Esophagus muscularis mucosa (tissue), 4 donors: Measurements from ENCODE around the gene GADD45G. TPM values are rescaled to one million over a fixed set of nuclear protein-coding genes. Genes with fewer than 3 reads are reported as not detected.

Source experiments
- DNase-seq: peaks from one replicate; pipeline ENCODE4 v3.0.0-alpha.2; 2017; ENCODE audit errors: extremely low spot score
- H3K27ac ChIP-seq, 4 donors: fragments of 200-600 bp; sonication (generic); replicated peaks in 1 of 4; 1 replicate in 3 of 4; 2 replicates in 1 of 4; pipeline ENCODE4 v1.5.1; 2016 to 2019; ENCODE audit warnings: mild to moderate bottlenecking in 1 of 4
- H3K27me3 ChIP-seq, 4 donors: fragments of 200-600 bp; sonication (generic); one replicate each; pipeline versions ENCODE4 v1.5.1 to v1.6.0; 2016 to 2019
- H3K36me3 ChIP-seq, 4 donors: fragments of 200-600 bp; sonication (generic); one replicate each; pipeline ENCODE4 v1.5.1; 2016 to 2019
- H3K4me1 ChIP-seq, 4 donors: fragments of 200-600 bp; sonication (generic); one replicate each; pipeline ENCODE4 v1.5.1; 2016 to 2019
- H3K4me3 ChIP-seq, 4 donors: fragments of 200-600 bp; sonication (generic); 1 replicate in 2 of 4; 2 replicates in 2 of 4; pipeline ENCODE4 v1.5.1; 2016 to 2019; ENCODE audit warnings: mild to moderate bottlenecking in 4 of 4, moderate library complexity in 1 of 4
- H3K9me3 ChIP-seq, 4 donors: fragments of 200-600 bp; sonication (generic); 1 replicate in 3 of 4; 2 replicates in 1 of 4; pipeline ENCODE4 v1.5.1; 2016 to 2019
- EP300 ChIP-seq: sonication (generic); formaldehyde crosslinking; IDR thresholded peaks from one replicate; pipeline ENCODE4 v1.6.1; 2017; ENCODE audit warnings: antibody characterized with exemption
- POLR2A ChIP-seq: fragments of 450-650 bp; IDR thresholded peaks from one replicate; pipeline ENCODE4 v1.6.1; 2017; ENCODE audit warnings: antibody characterized with exemption, moderate library complexity, mild to moderate bottlenecking, low read depth
- POLR2AphosphoS5 ChIP-seq, 2 donors: sonication (generic); formaldehyde crosslinking; IDR thresholded peaks; one replicate each; pipeline ENCODE4 v1.6.1; 2017; ENCODE audit warnings: antibody characterized with exemption in 2 of 2
- WGBS: methylation state at CpG from one replicate; pipeline ENCODE4 v1.1.5; 2018; 5-methylcytosine and 5-hydroxymethylcytosine counted together
- intact Hi-C: fragments of 100-400 bp; cut with DNase I; formaldehyde crosslinking; loops from one replicate; pipeline ENCODE4 v1.15.1; 2023
- total RNA-seq, 4 donors: library from RNA; depleted of rRNA; stranded (reverse); fragments of >200 nt; gene quantifications; one replicate each; pipeline versions ENCODE4 v1.1.0 to v1.2.1, GENCODE V29; 2016
- TF ChIP-seq, protein P1 (sequence below), 3 experiments: fragments of 200-600 bp in 2 of 3; fragments of 450-650 bp in 1 of 3; sonication (generic) in 2 of 3; IDR thresholded peaks; one replicate each; pipeline ENCODE4 v1.5.1; 2017 to 2019; ENCODE audit warnings: antibody characterized with exemption in 3 of 3, mild to moderate bottlenecking in 2 of 3, moderate library complexity in 1 of 3

Gene GADD45G
- total RNA-seq, 4 donors from 2014 or later: 44.0 to 136 (median 103) TPM

DNA sequence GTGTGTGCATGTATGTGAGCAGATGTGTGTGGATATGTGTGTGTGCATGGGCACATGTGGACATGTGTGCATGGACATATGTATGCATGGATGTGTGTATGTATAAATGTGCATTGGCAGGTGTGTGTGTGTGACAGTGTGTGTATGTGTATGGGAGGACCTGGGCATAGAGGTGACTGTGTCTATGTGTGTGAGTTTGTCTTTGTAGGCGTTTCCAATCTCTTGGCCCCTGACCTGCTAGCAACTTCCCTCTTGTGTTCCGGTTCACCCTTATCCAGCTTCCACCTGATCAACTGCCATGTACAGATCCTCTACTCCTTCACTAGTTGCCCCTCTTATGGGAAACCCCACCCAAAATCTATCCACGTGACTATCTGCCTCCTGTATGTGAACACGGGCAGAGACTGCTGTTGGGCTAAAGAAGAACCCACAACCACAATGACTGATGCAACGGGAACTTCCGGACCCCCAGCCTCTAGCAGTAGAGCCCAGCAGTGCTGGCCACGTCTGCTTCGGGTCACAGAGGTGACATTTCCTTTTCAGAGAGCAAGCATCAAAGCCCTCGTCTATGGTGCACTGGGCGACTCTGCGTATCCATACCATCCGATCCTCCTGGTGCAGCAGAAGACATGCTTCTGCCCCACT is 24.9 kb upstream of the GADD45G start:
- TF ChIP-seq, protein P1, sequence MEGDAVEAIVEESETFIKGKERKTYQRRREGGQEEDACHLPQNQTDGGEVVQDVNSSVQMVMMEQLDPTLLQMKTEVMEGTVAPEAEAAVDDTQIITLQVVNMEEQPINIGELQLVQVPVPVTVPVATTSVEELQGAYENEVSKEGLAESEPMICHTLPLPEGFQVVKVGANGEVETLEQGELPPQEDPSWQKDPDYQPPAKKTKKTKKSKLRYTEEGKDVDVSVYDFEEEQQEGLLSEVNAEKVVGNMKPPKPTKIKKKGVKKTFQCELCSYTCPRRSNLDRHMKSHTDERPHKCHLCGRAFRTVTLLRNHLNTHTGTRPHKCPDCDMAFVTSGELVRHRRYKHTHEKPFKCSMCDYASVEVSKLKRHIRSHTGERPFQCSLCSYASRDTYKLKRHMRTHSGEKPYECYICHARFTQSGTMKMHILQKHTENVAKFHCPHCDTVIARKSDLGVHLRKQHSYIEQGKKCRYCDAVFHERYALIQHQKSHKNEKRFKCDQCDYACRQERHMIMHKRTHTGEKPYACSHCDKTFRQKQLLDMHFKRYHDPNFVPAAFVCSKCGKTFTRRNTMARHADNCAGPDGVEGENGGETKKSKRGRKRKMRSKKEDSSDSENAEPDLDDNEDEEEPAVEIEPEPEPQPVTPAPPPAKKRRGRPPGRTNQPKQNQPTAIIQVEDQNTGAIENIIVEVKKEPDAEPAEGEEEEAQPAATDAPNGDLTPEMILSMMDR (IDR thresholded peaks at IDR 0.05): no peak
- TF ChIP-seq POLR2A: no peak
- TF ChIP-seq POLR2AphosphoS5 (IDR thresholded peaks at IDR 0.05): no peak
- no peak for TF ChIP-seq EP300
- no peaks in the 10 kb centered on the region for H3K36me3 ChIP-seq
- intact Hi-C loops: no loop called here
- H3K27ac ChIP-seq: no peak overlapping the region
- WGBS: 80% methylated on average over 12 of the region's 12 CpGs
- peaks cover 0 to 18% (median 4%) of the 10 kb centered on the region in 4 donors for H3K9me3 ChIP-seq
- no peaks in the 10 kb centered on the region for H3K4me1 ChIP-seq
- H3K4me3 ChIP-seq: no peak overlapping the region
- DNase-seq: no peak
- H3K27me3 ChIP-seq: peaks cover 0 to 26% (median 2%) of the 10 kb centered on the region in 4 donors

DNA sequence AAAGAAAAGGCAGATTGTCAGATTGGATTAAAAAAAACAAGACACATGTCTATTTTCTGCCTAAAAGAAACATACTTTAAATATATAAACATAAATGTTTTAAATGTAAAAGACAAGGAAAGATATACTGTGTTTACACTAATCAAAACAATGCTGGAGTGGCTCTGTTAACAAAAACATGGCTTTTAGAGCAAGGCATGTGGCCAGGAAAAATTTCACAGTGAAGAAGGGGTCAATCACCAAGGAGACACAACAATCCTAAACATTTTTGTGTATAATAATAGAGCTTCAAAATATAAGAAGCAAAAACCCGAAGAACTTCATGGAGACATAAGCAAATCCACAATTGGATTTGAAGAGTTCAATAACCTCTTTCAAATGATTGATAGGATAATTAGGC is 18.5 kb upstream of the GADD45G start:
- Histone ChIP-seq H3K27me3 (peaks cover 0 to under 1% (median 0%) of the 10 kb centered on the region in 4 donors), H3K36me3 (no peaks in the 10 kb centered on the region), H3K9me3 (peaks cover 0 to 12% (median 4%) of the 10 kb centered on the region in 4 donors), H3K27ac (no peak overlapping the region), H3K4me3 (no peak overlapping the region), H3K4me1 (no peaks in the 10 kb centered on the region)
- intact Hi-C loops: no loop called here
- no peak for DNase-seq
- WGBS: 21% methylated on average over 1 of the region's 1 CpG
- TF ChIP-seq POLR2A: no peak
- TF ChIP-seq POLR2AphosphoS5 (IDR thresholded peaks at IDR 0.05): no peak
- no peak for TF ChIP-seq EP300
- TF ChIP-seq, protein P1 (IDR thresholded peaks at IDR 0.05): no peak

DNA sequence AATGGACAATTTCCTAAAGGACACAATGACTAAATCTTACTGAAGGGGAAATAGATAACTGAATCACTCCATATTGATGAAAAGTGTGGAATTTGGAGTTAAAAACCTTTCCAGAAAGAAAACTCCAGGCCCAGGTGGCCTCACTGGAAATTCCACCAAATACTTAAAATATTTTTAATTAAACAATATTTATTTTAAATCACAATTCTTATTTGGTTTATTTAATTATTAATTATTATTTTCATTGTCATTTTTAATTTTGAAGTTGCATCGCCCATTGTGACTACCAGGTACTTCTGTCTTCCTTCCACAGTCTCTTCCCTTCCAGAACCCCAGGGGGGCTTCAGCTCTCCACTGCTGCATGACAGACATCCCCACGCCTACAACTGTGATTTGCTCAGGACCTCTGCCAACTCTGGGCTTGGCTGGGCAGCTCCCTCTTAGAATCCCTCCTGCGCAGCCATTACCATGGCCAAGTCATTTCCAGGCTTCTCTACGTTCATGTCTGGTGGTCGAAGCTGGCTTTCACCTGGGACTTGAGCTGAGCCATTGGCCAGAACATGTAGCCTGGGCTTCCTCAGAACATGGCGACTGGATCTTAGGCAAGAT is 16.4 kb upstream of the GADD45G start:
- H3K36me3 ChIP-seq: no peaks in the 10 kb centered on the region
- DNase-seq: peak; percentile 70
- peaks cover 0 to 12% (median 4%) of the 10 kb centered on the region in 4 donors for H3K9me3 ChIP-seq
- H3K27ac ChIP-seq: no peak overlapping the region
- WGBS: 93% methylated on average over 6 of the region's 6 CpGs
- TF ChIP-seq, protein P1 (IDR thresholded peaks at IDR 0.05): no peak
- TF ChIP-seq EP300 (no peak), POLR2A (no peak), POLR2AphosphoS5 (IDR thresholded peaks at IDR 0.05) (no peak)
- no peaks in the 10 kb centered on the region for H3K27me3 ChIP-seq
- no peak overlapping the region for H3K4me3 ChIP-seq
- intact Hi-C loops: no loop called here
- H3K4me1 ChIP-seq: no peaks in the 10 kb centered on the region

DNA sequence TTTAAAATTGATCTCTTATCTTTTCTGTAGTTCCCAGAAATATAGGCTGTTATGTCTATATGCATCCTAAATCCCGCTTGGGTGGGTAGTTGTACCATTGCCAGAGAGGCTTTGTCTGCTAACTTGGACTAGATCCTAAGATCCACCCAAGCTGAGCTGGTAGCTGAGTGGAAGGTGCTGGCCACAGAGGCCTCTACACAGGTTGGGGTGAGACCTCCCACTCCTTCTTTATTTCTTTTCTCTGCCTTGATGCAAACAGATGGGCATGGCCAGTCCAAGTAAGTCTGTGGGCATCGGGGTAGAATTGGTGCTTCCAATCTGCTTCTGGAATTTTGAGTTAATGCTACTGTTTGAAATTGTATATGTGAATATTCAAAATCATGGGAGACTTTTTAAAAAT is 14.4 kb upstream of the GADD45G start:
- Histone ChIP-seq H3K27ac (no peak overlapping the region), H3K36me3 (no peaks in the 10 kb centered on the region), H3K4me3 (no peak overlapping the region), H3K9me3 (no peaks in the 10 kb centered on the region), H3K4me1 (no peaks in the 10 kb centered on the region), H3K27me3 (no peaks in the 10 kb centered on the region)
- DNase-seq: peak; percentile 60
- WGBS: 76% methylated on average over 2 of the region's 2 CpGs
- intact Hi-C loops: no loop called here
- TF ChIP-seq, protein P1 (IDR thresholded peaks at IDR 0.05): no peak
- no peak for TF ChIP-seq EP300
- TF ChIP-seq POLR2AphosphoS5 (IDR thresholded peaks at IDR 0.05): no peak
- TF ChIP-seq POLR2A: no peak
